ENCODE data around the gene SPACA7. TPM values are rescaled to one million over a fixed set of nuclear protein-coding genes. Genes with fewer than 3 reads are reported as not detected.

Gene SPACA7
- total and polyA plus RNA-seq, 2 of the 13 experiments (the other 11 are each of a cell fraction or from before 2014, with no cell fraction given): not detected

DNA sequence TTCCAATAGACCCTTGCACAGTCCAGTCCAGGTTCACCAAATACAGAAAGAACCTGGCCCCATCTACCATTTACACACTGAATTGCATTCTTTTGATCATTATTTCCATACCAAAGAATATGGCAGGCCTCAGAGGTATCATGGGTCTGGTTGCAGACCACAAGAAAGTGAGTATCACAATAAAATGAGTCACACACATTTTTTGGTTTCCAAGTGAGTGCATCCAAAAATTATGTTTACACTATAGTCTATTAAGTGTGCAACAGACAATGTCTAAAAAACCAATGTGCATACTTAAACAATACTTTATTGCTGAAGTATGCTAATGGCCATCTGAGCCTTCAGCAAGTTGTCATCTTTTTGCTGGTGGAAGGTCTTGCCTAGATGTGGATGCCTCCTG lies 105.3 kb downstream of the SPACA7 start:
- Histone ChIP-seq H3K27ac (ENCODE audit: extremely low read length, insufficient read depth, low read length) (no peak overlapping the region), H3K9me3 (ENCODE audit: low read length) (no peaks in the 10 kb centered on the region), H3K36me3 (replicated peaks in 1 of 2; ENCODE audit: control insufficient read depth in 1 of 2, insufficient read depth in 2 of 2, low read length in 2 of 2) (peaks cover 0 to 5% of the 10 kb centered on the region in 2 experiments; a peak in 1 of 5 replicates), H3K79me2 (ENCODE audit: insufficient read depth, low read length) (no peaks in the 10 kb centered on the region), H3K4me2 (ENCODE audit: low read depth, low read length) (no peak overlapping the region), H3K4me1 (ENCODE audit: insufficient read depth, low read length) (peaks cover 8% of the 10 kb centered on the region), H3K4me3 (replicated peaks in 1 of 3; ENCODE audit: insufficient read depth in 1 of 3, low read depth in 2 of 3, low read length in 3 of 3) (no peak overlapping the region), H3K27me3 (ENCODE audit: control insufficient read depth in 1 of 2, insufficient read depth in 2 of 2, low read length in 2 of 2) (no peaks in the 10 kb centered on the region; a peak in 1 of 5 replicates), H2AFZ (ENCODE audit: low read length) (no peak overlapping the region), H4K20me1 (ENCODE audit: insufficient read depth, low read length) (no peaks in the 10 kb centered on the region), H3K9ac (ENCODE audit: insufficient read depth, low read depth, low read length) (no peak overlapping the region)
- intact Hi-C loops (cut with micrococcal nuclease; ENCODE audit: unreplicated experiment) (no loop called here), in situ Hi-C loops (cut with HindIII; ENCODE audit: extremely low pct_ligation_motif_present, low pct_unique_long_range_greater_than_20kb) (no loop called here)
- FAIRE-seq (no peak), DNase-seq (ENCODE audit: low spot score) (no peak), ATAC-seq (no peak)
- ChIA-PET CTCF (ENCODE audit: low intra/inter-chr PET ratio, low total read pairs) (no interaction called here), POLR2A (no interaction called here)
- BruUV-seq (replicated peaks): no TSS peak
- TF ChIP-seq ATF1 (CRISPR knock-in tag; IDR thresholded peaks at IDR 0.05) (no peak), ZNF235 (CRISPR knock-in tag; IDR thresholded peaks at IDR 0.05; ENCODE audit: borderline replicate concordance) (no peak), ZNF12 (CRISPR knock-in tag; IDR thresholded peaks at IDR 0.05) (no peak), BHLHE40 (IDR thresholded peaks at IDR 0.05; ENCODE audit: low read length) (no peak), NFATC3 (CRISPR knock-in tag; IDR thresholded peaks at IDR 0.05) (no peak), ZNF615 (CRISPR knock-in tag; IDR thresholded peaks at IDR 0.05; ENCODE audit: borderline replicate concordance) (no peak), RXRB (CRISPR knock-in tag; IDR thresholded peaks at IDR 0.05; ENCODE audit: borderline replicate concordance) (no peak), RCOR2 (CRISPR knock-in tag; IDR thresholded peaks at IDR 0.05) (no peak), EP300 (IDR thresholded peaks at IDR 0.05; ENCODE audit: low read depth in 2 of 2, low read length in 2 of 2) (no peak), EP300 (CRISPR knock-in tag; IDR thresholded peaks at IDR 0.05; ENCODE audit: borderline replicate concordance) (no peak), NR1H2 (CRISPR knock-in tag; IDR thresholded peaks at IDR 0.05; ENCODE audit: borderline replicate concordance, low read depth) (no peak), GLMP (CRISPR knock-in tag; IDR thresholded peaks at IDR 0.05; ENCODE audit: borderline replicate concordance) (no peak), ZNF773 (CRISPR knock-in tag; IDR thresholded peaks at IDR 0.05; ENCODE audit: borderline replicate concordance) (no peak), ZNF503 (CRISPR knock-in tag; IDR thresholded peaks at IDR 0.05) (no peak), E2F5 (CRISPR knock-in tag; conservative IDR thresholded peaks at IDR 0.05) (no peak)
- TF ChIP-seq, protein P1, sequence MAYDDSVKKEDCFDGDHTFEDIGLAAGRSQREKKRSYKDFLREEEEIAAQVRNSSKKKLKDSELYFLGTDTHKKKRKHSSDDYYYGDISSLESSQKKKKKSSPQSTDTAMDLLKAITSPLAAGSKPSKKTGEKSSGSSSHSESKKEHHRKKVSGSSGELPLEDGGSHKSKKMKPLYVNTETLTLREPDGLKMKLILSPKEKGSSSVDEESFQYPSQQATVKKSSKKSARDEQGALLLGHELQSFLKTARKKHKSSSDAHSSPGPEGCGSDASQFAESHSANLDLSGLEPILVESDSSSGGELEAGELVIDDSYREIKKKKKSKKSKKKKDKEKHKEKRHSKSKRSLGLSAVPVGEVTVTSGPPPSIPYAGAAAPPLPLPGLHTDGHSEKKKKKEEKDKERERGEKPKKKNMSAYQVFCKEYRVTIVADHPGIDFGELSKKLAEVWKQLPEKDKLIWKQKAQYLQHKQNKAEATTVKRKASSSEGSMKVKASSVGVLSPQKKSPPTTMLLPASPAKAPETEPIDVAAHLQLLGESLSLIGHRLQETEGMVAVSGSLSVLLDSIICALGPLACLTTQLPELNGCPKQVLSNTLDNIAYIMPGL (CRISPR knock-in tag; IDR thresholded peaks at IDR 0.05; ENCODE audit: borderline replicate concordance in 1 of 2, low read depth in 1 of 2): no peak
- TF ChIP-seq, protein P2, sequence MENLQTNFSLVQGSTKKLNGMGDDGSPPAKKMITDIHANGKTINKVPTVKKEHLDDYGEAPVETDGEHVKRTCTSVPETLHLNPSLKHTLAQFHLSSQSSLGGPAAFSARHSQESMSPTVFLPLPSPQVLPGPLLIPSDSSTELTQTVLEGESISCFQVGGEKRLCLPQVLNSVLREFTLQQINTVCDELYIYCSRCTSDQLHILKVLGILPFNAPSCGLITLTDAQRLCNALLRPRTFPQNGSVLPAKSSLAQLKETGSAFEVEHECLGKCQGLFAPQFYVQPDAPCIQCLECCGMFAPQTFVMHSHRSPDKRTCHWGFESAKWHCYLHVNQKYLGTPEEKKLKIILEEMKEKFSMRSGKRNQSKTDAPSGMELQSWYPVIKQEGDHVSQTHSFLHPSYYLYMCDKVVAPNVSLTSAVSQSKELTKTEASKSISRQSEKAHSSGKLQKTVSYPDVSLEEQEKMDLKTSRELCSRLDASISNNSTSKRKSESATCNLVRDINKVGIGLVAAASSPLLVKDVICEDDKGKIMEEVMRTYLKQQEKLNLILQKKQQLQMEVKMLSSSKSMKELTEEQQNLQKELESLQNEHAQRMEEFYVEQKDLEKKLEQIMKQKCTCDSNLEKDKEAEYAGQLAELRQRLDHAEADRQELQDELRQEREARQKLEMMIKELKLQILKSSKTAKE (CRISPR knock-in tag; IDR thresholded peaks at IDR 0.05; ENCODE audit: borderline replicate concordance): no peak

All from HepG2 (cell line).